Measurements from ENCODE around the gene LIAS. TPM values are rescaled to one million over a fixed set of nuclear protein-coding genes. Genes with fewer than 3 reads are reported as not detected.

The LIAS gene
- total and polyA plus RNA-seq, 10 of the 15 experiments (the other 5 are each of a cell fraction or from before 2014, with no cell fraction given) = 17.9 to 32.3 (median 26.4) TPM

DNA sequence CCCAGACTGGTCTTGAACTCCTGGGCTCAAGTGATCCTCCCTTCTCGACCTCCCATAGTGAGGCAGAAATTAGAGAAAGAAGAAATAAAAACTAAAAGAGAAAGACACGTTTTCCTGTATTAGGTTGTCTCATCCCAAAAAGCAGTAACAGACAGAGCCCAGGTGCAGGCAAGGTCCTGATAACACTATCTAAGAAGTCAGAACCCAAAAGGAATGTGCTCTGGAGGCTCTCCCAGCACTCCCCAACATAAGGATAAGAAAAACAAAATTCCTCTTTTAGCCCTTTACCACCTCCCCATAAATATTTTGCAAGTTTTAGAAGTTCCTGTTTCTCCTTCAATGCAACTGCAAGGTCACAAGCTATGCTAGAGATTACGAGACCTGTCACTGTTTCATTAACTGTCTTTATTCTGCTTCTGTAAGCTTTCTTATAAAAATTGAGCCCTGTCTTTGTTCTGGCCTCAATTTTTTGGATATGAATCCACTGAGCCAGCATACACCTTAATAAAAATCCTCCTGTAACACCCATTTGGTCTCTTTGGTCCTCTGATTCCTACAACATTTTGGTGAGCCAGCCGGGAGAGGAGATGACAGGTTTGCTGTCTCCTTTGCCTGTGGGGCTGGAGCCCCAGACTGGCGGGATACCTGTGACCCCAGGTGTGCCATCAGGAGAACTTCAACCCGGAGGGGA lies 25.9 kb downstream of the LIAS start:
- FAIRE-seq = no peak
- TF ChIP-seq TBL1XR1 (IDR thresholded peaks at IDR 0.05; ENCODE audit: low read depth, low read length) (no peak), MEF2A (IDR thresholded peaks at IDR 0.05; ENCODE audit: insufficient read depth, low read depth, low read length) (no peak), JUNB (IDR thresholded peaks at IDR 0.05) (no peak), PAX5 (IDR thresholded peaks at IDR 0.05; ENCODE audit: borderline replicate concordance, low read depth, low read length) (no peak), POU2F2 (IDR thresholded peaks at IDR 0.05; ENCODE audit: borderline replicate concordance, low read depth, low read length) (no peak), ZNF24 (IDR thresholded peaks at IDR 0.05) (no peak), ZNF384 (IDR thresholded peaks at IDR 0.05; ENCODE audit: borderline replicate concordance, low read depth, low read length) (no peak), NBN (IDR thresholded peaks at IDR 0.05) (no peak), SIN3A (IDR thresholded peaks at IDR 0.05; ENCODE audit: low read depth, low read length) (no peak)
- TF ChIP-seq, protein P1, sequence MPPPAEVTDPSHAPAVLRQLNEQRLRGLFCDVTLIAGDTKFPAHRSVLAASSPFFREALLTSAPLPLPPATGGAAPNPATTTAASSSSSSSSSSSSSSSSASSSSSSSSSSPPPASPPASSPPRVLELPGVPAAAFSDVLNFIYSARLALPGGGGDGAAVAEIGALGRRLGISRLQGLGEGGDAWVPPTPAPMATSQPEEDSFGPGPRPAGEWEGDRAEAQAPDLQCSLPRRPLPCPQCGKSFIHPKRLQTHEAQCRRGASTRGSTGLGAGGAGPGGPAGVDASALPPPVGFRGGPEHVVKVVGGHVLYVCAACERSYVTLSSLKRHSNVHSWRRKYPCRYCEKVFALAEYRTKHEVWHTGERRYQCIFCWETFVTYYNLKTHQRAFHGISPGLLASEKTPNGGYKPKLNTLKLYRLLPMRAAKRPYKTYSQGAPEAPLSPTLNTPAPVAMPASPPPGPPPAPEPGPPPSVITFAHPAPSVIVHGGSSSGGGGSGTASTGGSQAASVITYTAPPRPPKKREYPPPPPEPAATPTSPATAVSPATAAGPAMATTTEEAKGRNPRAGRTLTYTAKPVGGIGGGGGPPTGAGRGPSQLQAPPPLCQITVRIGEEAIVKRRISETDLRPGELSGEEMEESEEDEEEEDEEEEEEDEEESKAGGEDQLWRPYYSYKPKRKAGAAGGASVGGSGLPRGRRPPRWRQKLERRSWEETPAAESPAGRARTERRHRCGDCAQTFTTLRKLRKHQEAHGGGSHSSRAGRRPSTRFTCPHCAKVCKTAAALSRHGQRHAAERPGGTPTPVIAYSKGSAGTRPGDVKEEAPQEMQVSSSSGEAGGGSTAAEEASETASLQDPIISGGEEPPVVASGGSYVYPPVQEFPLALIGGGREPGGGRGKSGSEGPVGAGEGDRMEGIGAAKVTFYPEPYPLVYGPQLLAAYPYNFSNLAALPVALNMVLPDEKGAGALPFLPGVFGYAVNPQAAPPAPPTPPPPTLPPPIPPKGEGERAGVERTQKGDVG (CRISPR knock-in tag; IDR thresholded peaks at IDR 0.05) = no peak
- TF ChIP-seq, protein P2, sequence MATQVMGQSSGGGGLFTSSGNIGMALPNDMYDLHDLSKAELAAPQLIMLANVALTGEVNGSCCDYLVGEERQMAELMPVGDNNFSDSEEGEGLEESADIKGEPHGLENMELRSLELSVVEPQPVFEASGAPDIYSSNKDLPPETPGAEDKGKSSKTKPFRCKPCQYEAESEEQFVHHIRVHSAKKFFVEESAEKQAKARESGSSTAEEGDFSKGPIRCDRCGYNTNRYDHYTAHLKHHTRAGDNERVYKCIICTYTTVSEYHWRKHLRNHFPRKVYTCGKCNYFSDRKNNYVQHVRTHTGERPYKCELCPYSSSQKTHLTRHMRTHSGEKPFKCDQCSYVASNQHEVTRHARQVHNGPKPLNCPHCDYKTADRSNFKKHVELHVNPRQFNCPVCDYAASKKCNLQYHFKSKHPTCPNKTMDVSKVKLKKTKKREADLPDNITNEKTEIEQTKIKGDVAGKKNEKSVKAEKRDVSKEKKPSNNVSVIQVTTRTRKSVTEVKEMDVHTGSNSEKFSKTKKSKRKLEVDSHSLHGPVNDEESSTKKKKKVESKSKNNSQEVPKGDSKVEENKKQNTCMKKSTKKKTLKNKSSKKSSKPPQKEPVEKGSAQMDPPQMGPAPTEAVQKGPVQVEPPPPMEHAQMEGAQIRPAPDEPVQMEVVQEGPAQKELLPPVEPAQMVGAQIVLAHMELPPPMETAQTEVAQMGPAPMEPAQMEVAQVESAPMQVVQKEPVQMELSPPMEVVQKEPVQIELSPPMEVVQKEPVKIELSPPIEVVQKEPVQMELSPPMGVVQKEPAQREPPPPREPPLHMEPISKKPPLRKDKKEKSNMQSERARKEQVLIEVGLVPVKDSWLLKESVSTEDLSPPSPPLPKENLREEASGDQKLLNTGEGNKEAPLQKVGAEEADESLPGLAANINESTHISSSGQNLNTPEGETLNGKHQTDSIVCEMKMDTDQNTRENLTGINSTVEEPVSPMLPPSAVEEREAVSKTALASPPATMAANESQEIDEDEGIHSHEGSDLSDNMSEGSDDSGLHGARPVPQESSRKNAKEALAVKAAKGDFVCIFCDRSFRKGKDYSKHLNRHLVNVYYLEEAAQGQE (IDR thresholded peaks at IDR 0.05; ENCODE audit: low read depth, low read length) = no peak
- TF ChIP-seq, protein P3, sequence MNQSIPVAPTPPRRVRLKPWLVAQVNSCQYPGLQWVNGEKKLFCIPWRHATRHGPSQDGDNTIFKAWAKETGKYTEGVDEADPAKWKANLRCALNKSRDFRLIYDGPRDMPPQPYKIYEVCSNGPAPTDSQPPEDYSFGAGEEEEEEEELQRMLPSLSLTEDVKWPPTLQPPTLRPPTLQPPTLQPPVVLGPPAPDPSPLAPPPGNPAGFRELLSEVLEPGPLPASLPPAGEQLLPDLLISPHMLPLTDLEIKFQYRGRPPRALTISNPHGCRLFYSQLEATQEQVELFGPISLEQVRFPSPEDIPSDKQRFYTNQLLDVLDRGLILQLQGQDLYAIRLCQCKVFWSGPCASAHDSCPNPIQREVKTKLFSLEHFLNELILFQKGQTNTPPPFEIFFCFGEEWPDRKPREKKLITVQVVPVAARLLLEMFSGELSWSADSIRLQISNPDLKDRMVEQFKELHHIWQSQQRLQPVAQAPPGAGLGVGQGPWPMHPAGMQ (IDR thresholded peaks at IDR 0.05; ENCODE audit: borderline replicate concordance) = no peak
- TF ChIP-seq, protein P4, sequence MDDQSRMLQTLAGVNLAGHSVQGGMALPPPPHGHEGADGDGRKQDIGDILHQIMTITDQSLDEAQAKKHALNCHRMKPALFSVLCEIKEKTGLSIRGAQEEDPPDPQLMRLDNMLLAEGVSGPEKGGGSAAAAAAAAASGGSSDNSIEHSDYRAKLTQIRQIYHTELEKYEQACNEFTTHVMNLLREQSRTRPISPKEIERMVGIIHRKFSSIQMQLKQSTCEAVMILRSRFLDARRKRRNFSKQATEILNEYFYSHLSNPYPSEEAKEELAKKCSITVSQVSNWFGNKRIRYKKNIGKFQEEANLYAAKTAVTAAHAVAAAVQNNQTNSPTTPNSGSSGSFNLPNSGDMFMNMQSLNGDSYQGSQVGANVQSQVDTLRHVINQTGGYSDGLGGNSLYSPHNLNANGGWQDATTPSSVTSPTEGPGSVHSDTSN (IDR thresholded peaks at IDR 0.05; ENCODE audit: insufficient replicate concordance, low read depth, low read length) = no peak

More for the DNA sequence above, 25.9 kb downstream of the LIAS start:
- ChIA-PET CTCF (interaction anchor here (0.9 to 1.6 kb wide), 2 partner anchors 16 to 428 kb away, joined by 3 read pairs; no protein-coding TSS in a partner anchor), POLR2A (no interaction called here), SMC1A (ENCODE audit: uncharacterized antibody, unreplicated experiment) (no interaction called here), RAD21 (ENCODE audit: unreplicated experiment) (no interaction called here)
- Histone ChIP-seq H3K9ac (ENCODE audit: control insufficient read depth, insufficient read depth, low read length) (no peak overlapping the region), H3K4me3 (no peak overlapping the region), H3K79me2 (ENCODE audit: control insufficient read depth, insufficient read depth, low read length) (no peaks in the 10 kb centered on the region), H3K4me2 (ENCODE audit: control insufficient read depth, insufficient read depth) (no peak overlapping the region), H4K20me1 (ENCODE audit: control insufficient read depth, insufficient read depth) (no peaks in the 10 kb centered on the region), H3K9me3 (replicated peaks; ENCODE audit: control insufficient read depth, insufficient read depth, low read length) (no peaks in the 10 kb centered on the region), H2AFZ (ENCODE audit: control insufficient read depth, low read depth, low read length) (no peak overlapping the region), H3K4me1 (ENCODE audit: control insufficient read depth, insufficient read depth, low read length) (no peaks in the 10 kb centered on the region), H3K36me3 (ENCODE audit: control insufficient read depth in 2 of 2, insufficient read depth in 2 of 2, low read length in 1 of 2) (no peaks in the 10 kb centered on the region), H3K27ac (ENCODE audit: control insufficient read depth, insufficient read depth) (no peak overlapping the region), H3K27me3 (replicated peaks in 1 of 2; ENCODE audit: control insufficient read depth in 2 of 2, insufficient read depth in 2 of 2, low read length in 1 of 2) (no peaks in the 10 kb centered on the region)
- no TSS peak for BruUV-seq (replicated peaks)
- DNase-seq (ENCODE audit: low read depth, low spot score) (no peak), ATAC-seq (no peak)
- in situ Hi-C loops (cut with MboI) = no loop called here
- intact Hi-C loops (cut with micrococcal nuclease; ENCODE audit: unreplicated experiment) = no loop called here
- WGBS (ENCODE audit: insufficient coverage, insufficient replicate concordance, low lambda C conversion rate, missing lambda C conversion rate) = 55% methylated on average over 6 of the region's 6 CpGs

Measured in GM12878 (cell line).